MM.1S (cell line): ENCODE measurements around the gene MMADHC.
"Not testable (repeated sequence)": the region's sequence is repeated elsewhere in the genome, so short reads cannot be mapped to it uniquely, and the experiment has no call there.

Experiments
- DNase-seq: peaks from one replicate; pipeline ENCODE4 v3.0.0-alpha.2; 2015
- H2AFZ ChIP-seq: fragments of 300-600 bp; sonication (generic); 2 replicates; pipeline ENCODE4 v1.6.0; 2016; ENCODE audit warnings: antibody characterized with exemption, low read length
- H3F3A ChIP-seq: fragments of 300-600 bp; sonication (generic); 2 replicates; pipeline ENCODE4 v1.6.1; 2016; ENCODE audit warnings: mild to moderate bottlenecking, antibody characterized with exemption, low read length, moderate library complexity, mixed read lengths; ENCODE audit not compliant: insufficient read depth
- H3K27ac ChIP-seq: fragments of 300-600 bp; sonication (generic); 2 replicates; pipeline ENCODE4 v1.5.1; 2016; ENCODE audit warnings: mild to moderate bottlenecking, low read length
- H3K27me3 ChIP-seq: fragments of 300-600 bp; sonication (generic); replicated peaks from 2 replicates; pipeline ENCODE4 v1.6.0; 2016; ENCODE audit warnings: low read length; ENCODE audit not compliant: insufficient read depth
- H3K36me3 ChIP-seq: fragments of 300-600 bp; sonication (generic); replicated peaks from 2 replicates; pipeline ENCODE4 v1.6.1; 2016; ENCODE audit warnings: mild to moderate bottlenecking, low read length, mixed read lengths; ENCODE audit not compliant: insufficient read depth
- H3K4me1 ChIP-seq: fragments of 300-600 bp; sonication (generic); 2 replicates; pipeline ENCODE4 v1.6.1; 2016; ENCODE audit warnings: low read length, mixed read lengths
- H3K4me2 ChIP-seq: fragments of 300-600 bp; sonication (generic); 2 replicates; pipeline ENCODE4 v1.6.0; 2016; ENCODE audit warnings: low read depth, low read length
- H3K4me3 ChIP-seq: fragments of 300-600 bp; sonication (generic); 2 replicates; pipeline ENCODE4 v1.5.1; 2016; ENCODE audit warnings: low read length, mixed read lengths
- H3K79me2 ChIP-seq: fragments of 300-600 bp; sonication (generic); 2 replicates; pipeline ENCODE4 v1.6.1; 2016; ENCODE audit warnings: mixed run types, low read length, mixed read lengths
- H3K9ac ChIP-seq: fragments of 300-600 bp; sonication (generic); 2 replicates; pipeline ENCODE4 v1.6.1; 2016; ENCODE audit warnings: low read length, mixed read lengths
- H3K9me2 ChIP-seq: fragments of 300-600 bp; sonication (generic); replicated peaks from 2 replicates; pipeline ENCODE4 v1.6.1; 2016; ENCODE audit warnings: mild to moderate bottlenecking, low read length, mixed read lengths; ENCODE audit not compliant: insufficient read depth
- H3K9me3 ChIP-seq: fragments of 300-600 bp; sonication (generic); replicated peaks from 2 replicates; pipeline ENCODE4 v1.6.1; 2016; ENCODE audit warnings: mild to moderate bottlenecking, low read length, mixed read lengths; ENCODE audit not compliant: insufficient read depth
- H4K20me1 ChIP-seq: fragments of 300-600 bp; sonication (generic); 2 replicates; pipeline ENCODE4 v1.6.1; 2016; ENCODE audit warnings: mild to moderate bottlenecking, low read length, moderate library complexity, mixed read lengths; ENCODE audit not compliant: insufficient read depth
- CTCF ChIP-seq: fragments of 300-600 bp; sonication (generic); IDR thresholded peaks from 2 replicates; pipeline ENCODE4 v1.5.1; 2016; ENCODE audit warnings: antibody characterized with exemption, low read length, mixed read lengths
- EZH2 ChIP-seq: fragments of 300-600 bp; sonication (generic); optimal IDR thresholded peaks from 2 replicates; pipeline ENCODE3; 2017; ENCODE audit warnings: low read depth, mild to moderate bottlenecking, antibody characterized with exemption, low read length, mixed read lengths
- EZH2phosphoT487 ChIP-seq: fragments of 300-600 bp; sonication (generic); IDR thresholded peaks from 2 replicates; pipeline ENCODE4 v1.6.1; 2018; ENCODE audit warnings: antibody characterized with exemption, low read length

The MMADHC gene

GRCh38 chr2:149572102-149572953 is 15.2 kb downstream of the MMADHC start:
- Histone ChIP-seq H3K9me2 (no peaks in the 10 kb centered on the region), H3K27me3 (no peaks in the 10 kb centered on the region), H2AFZ (no peak overlapping the region), H3K36me3 (peaks cover 44% of the 10 kb centered on the region), H3K4me1 (no peaks in the 10 kb centered on the region), H3K4me3 (no peak overlapping the region), H3K27ac (no peak overlapping the region), H3K4me2 (no peak overlapping the region), H3K9ac (no peak overlapping the region), H4K20me1 (peaks cover 5% of the 10 kb centered on the region), H3F3A (peaks cover 5% of the 10 kb centered on the region), H3K79me2 (peaks cover 30% of the 10 kb centered on the region), H3K9me3 (no peaks in the 10 kb centered on the region)
- DNase-seq = no peak
- TF ChIP-seq EZH2 (no peak), EZH2phosphoT487 (no peak), CTCF (no peak)

GRCh38 chr2:149568138-149568537 is 19.4 kb downstream of the MMADHC start:
- H3K4me3 ChIP-seq = no peak overlapping the region
- H3F3A ChIP-seq = peaks cover 9% of the 10 kb centered on the region
- no peak overlapping the region for H3K27ac ChIP-seq
- no peak overlapping the region for H3K9ac ChIP-seq
- H2AFZ ChIP-seq = no peak overlapping the region
- peaks cover 5% of the 10 kb centered on the region for H3K4me1 ChIP-seq
- TF ChIP-seq CTCF = no peak
- TF ChIP-seq EZH2phosphoT487 = no peak
- TF ChIP-seq EZH2 = no peak
- H3K4me2 ChIP-seq = no peak overlapping the region
- H3K79me2 ChIP-seq = peaks cover 9% of the 10 kb centered on the region
- H3K27me3 ChIP-seq = no peaks in the 10 kb centered on the region
- no peaks in the 10 kb centered on the region for H3K9me2 ChIP-seq
- peaks cover 30% of the 10 kb centered on the region for H3K36me3 ChIP-seq
- no peaks in the 10 kb centered on the region for H3K9me3 ChIP-seq
- no peak for DNase-seq
- H4K20me1 ChIP-seq = no peaks in the 10 kb centered on the region; the same call in 1 of the 2 replicates

GRCh38 chr2:149566652-149567051 is 20.9 kb downstream of the MMADHC start:
- no peaks in the 10 kb centered on the region for H3K79me2 ChIP-seq
- H3K4me1 ChIP-seq = peaks cover 15% of the 10 kb centered on the region
- H3K27me3 ChIP-seq = no peaks in the 10 kb centered on the region
- H3K9me2 ChIP-seq = no peaks in the 10 kb centered on the region
- H2AFZ ChIP-seq = no peak overlapping the region
- no peaks in the 10 kb centered on the region for H4K20me1 ChIP-seq
- peaks cover 20% of the 10 kb centered on the region for H3F3A ChIP-seq
- no peak overlapping the region for H3K4me2 ChIP-seq
- no peak overlapping the region for H3K4me3 ChIP-seq
- no peak overlapping the region for H3K27ac ChIP-seq
- no peaks in the 10 kb centered on the region for H3K9me3 ChIP-seq
- no peak for TF ChIP-seq EZH2phosphoT487
- DNase-seq = no peak
- peaks cover 30% of the 10 kb centered on the region for H3K36me3 ChIP-seq
- H3K9ac ChIP-seq = no peak overlapping the region

- H3K27ac ChIP-seq, H2AFZ ChIP-seq, DNase-seq, H3K27me3 ChIP-seq, H3K9me2 ChIP-seq, H3K79me2 ChIP-seq, H3K9me3 ChIP-seq, H4K20me1 ChIP-seq, H3K9ac ChIP-seq, H3K4me2 ChIP-seq, H3K4me3 ChIP-seq: not testable (repeated sequence)
- Histone ChIP-seq H3K4me1 (peaks cover 16% of the 10 kb centered on the region), H3F3A (peaks cover 20% of the 10 kb centered on the region), H3K36me3 (peaks cover 28% of the 10 kb centered on the region)
Observed at GRCh38 chr2:149565625-149566024, 21.9 kb downstream of the MMADHC start.
